ELF-1 (cell line): ENCODE data around the gene NEDD4.
A peak's percentile ranks its signal among the peaks of the same experiment; 100 is the strongest.
"Not testable (repeated sequence)": the region's sequence is repeated elsewhere in the genome, so short reads cannot be mapped to it uniquely, and the experiment has no call there.

Experiments used
- DNase-seq: peaks from one replicate; pipeline ENCODE4 v3.0.0-alpha.2; 2016; ENCODE audit warnings: low read depth, low spot score

Gene NEDD4

DNA sequence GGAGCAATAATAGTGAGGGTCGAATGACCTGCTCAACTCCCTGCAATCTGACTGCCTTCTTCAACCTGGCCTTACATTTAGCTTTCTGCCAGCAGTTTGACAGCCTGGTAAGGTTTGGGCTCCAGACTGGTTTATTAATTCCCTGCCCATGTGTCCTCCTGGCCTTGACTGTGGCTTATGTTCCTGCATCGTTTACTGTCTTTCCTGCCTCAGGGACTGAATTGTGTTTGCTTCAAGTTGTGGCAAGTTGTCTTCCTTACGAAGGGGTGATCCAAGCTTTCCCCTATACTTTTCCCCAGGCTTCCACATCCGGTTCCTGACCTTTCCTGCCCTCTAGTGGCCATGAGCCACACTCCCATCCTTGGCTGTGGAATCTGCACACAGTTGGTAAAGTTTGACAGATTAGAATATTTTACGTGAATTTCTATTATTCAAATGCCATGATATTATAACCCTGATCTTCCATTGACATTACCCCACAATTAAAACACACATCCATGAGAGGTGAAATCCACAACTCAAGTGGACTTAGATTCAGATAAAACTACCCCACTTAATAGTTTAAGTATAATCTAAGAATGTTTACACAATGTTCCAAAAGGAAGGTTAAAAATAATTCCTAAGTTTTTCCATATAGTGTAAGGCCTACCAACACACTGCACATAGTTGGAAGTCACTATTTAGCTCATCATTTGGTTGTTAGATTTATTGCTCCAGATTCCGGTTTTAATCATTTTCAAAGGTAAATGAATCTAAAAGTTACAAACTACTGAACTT, 95.7 kb downstream of the NEDD4 start:
- peak; percentile 70 for DNase-seq

DNA sequence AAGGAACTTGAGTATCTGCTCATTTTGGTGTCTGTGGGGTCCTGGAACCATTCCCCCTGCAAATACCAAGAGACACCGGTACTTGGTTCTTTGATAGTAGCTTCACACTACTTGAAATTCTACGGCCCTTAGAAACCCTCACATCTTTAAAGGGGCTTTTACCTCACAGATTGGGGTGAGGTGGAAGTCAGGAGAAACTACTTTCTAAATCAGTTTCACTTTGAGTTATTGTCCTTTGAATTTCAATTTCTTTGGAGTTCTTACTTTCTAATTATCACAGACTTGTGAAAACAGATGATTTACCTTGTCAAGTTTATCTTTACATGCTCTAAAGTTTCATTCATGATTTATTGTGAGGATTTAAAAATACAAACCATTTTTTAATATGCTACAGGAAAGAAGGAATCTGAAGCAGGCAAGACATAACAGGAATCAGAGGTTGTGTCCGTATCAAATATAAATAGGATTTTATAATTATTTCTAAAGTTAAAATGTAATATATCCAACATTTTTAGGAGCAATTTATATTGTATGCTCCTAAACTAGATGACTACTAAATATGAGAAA, 98.9 kb downstream of the NEDD4 start:
- no peak for DNase-seq

DNA sequence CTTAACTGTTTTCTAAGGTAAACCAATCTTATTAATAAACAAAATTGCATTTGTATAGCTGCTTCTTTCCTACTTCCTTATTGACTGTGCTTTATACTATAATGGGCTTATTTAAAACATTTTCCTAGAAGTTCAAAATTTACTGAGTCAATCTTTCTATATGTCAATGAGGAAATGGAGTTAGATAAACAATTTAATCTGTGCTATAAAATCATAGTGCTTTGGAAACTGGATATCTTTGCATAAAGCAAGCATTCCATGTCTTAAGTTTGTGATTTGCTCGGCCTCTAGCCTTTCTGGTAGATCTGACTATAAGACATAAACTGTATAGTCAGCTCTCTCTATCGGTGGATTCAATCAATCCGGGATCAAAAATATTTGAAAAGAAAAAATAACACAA, 99.6 kb downstream of the NEDD4 start:
- DNase-seq = no peak

DNA sequence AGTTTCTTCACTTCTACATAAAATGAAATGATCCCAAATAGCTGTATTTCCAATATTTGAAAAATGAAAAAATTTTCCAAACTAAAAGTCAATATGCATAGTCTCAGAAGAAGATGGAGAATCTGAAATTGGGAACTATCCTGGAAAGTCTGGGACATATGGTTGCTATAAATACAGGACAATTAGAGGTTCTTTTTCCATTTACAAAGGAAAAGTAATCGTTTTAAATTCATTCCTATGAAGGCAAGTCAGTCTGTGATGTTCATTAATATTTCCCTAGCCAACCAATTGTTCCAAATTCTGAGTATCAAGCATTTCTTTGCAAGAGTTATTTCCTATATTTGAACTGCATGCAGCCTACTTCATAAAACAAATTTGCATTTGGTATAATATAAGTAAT, 102.2 kb downstream of the NEDD4 start:
- no peak for DNase-seq

DNA sequence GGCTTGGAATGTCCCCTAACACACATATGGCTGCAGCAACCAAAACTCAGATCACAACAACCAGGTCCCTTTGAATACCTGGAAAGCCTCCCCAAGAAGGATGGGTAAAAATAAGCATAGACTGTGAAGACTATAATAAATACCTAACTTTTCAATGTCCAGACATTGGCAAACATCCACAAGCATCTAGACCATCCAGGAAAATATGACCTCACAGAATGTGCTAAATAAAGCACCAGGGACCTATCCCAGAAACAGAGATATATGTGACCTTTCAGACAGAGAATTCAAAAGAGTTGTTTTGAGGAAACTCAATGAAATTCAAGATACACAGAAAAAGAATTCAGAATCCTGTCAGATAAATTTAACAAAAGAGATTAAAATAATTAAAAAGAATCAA, 109.2 kb downstream of the NEDD4 start:
- DNase-seq = no peak

DNA sequence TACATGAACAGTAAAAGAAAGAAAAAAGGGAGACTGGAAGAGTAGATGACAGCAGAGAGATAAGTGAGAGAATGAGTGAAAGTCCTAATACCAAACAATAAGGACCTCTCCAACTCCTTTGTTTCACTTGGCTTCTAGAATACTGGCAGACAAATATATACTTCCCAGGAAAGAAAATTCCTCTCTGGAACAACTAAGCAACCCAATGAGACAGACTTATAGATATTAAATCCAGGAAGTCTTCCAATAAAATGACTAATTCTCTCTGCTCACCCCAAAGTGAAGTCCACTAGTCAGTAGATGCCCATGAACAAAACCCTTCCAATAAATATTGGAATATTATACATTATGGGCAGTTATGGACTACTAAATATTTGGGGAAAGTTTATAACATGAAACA, 114.2 kb downstream of the NEDD4 start:
- DNase-seq = no peak

DNA sequence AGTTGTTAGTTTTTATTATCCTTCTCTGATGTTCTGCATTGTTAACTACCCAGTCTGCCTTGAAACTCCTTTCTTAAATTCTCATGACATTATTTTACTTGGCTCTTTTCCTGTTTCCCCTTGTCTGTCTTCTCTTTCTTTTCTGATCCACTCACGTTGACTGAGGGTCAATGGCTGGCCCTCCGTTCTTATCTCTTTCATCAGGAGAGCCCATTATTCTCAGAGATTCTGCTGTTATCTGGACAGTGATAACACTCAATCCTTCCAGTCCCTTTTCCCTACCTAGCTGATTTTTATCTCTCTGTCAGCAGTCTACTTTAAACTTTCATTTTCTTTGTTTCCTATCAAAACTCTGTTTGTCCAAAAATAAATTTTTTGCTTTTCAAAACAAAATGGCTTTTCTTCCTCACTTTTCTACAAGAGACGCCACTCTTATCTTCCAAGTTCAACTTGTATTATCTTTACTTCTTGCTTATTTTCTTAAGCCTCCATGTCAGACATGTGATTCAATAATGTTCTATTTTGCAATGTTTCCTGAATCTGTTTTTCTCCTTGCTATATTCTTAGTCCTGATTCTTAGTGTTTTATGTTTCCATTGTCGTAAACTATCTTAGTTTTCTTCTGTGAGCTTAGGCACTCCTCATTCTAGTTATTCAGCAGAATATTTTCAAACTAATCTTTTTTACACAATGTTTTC, 120.2 kb downstream of the NEDD4 start:
- DNase-seq = peak; percentile 13

DNA sequence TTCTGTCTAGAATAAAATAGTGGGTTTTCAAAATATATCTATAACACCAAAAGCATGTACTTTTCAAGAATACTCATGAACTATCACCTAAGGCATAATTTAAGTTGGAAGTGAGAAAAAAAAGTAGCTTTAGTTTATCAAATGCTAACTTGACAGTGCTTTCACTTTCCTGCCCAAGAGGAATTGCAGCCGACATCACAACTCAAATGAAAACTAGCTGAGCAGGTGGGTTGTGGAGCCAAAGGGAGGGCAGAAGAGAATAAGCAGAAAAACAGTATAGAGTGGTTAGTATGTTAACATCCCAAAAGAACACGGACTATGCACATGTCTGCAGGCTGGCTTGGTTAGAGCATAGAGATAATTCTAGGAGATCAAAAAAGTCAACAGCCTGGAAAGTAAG, 120.9 kb downstream of the NEDD4 start:
- no peak for DNase-seq

DNA sequence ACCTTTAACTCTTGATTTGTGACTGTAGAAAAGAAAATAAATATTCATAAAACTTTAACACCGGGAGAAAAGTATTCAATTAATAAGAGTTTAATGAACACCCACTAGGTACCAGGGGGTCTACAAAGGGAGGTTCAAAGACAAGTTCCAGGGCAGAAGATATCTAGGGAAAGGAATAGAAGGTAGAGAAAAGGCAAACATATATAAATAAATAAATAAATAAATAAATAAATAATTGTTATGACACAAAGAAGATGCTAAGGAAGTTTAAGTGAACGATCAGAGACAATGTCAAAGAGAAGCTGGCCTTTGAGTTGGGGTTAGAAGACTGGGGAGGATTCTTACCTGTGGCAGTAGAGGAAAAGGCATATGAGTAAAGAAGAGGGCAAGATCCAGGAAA, 123.8 kb downstream of the NEDD4 start:
- no peak for DNase-seq

DNA sequence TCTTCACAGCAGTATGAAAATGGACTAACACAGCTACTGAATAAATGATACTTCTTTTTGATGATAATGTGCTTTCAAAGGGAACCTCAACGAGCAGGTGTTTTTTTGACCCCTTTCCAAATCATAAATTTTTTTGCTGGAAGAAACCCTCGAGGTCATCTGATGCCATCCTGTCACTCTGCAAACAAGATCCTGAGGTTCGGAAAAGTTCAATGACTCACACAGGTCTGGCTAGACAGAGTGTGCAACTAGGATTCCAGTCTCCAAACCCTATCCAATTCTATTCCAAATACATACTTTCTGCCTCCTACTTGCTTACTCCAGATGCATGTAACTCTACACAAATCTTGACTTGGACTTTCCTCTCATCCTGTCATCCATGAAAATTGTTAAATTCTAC, 124.7 kb downstream of the NEDD4 start:
- DNase-seq = no peak

DNA sequence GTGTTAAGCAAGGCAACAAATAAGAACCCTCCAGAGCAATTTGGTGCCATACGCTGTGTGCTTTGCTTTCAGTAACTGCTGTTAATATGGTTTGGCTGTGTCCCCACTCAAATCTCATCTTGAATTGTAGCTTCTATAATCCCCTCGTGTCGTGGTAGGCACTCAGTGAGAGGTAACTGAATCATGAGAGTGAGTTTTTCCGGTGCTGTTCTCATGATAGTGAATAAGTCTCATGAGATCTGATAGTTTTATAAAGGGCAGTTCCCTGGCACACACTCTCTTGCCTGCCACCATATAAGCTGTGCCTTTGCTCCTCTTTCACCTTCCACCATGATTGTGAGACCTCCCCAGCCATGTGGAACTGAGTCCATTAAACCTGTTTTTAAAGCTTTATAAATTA, 125.1 kb downstream of the NEDD4 start:
- DNase-seq = not testable (repeated sequence)

DNA sequence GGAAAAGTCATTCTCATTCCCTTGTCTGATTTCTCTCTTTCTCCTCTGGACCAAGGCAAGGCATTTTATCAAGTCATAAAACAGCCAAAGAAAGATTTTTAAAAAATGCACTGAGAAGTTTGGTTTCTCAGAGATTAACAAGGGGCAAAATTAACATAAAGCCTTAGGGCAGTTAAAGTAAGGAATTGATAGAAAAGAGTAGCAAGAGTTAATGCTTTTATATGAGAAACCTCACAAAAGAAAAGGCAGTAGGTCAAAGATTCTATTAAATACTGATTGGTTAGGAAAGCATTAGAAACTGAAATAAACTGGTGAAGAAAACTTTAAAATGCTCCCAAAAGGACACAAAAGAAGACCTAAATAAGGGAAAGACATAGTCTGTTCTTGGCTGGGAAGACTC, 129.5 kb downstream of the NEDD4 start:
- DNase-seq = no peak

DNA sequence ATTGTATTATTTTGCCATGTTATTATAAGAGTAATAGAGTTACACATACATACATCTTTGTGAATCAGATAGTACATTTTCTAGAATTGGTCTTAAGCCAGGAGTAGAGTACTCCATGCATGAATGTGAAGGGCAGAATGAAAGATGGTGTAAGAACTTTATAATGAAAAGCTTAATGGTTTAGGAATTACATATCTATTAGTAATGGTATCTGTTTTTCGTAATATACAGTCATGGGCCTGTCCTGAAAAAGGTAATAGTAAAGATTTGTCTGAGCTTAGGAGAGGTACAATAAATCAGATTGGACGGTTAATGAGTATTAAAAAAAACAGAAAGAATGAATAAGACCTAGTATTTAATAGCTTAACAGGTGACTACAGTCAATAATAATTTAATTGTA, 132.3 kb downstream of the NEDD4 start:
- DNase-seq = no peak

DNA sequence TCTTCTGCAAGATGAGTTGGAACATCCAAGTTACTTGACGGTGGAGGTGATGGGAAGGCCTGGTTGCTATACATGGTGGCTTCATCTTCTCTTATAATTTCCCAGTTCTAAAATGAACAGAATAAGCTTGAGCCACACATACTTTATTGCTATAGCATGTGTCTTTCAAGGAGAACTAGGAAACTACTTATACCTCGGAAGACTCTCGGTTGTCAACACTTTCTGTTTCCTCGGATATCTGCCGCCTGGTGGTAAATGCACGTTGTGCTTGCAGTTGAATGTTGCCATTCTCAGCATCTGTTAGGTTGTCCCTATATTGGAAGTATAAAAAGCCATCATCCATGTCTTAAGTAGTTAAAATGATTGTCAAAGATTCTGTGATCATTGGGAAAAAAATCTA, 132.9 kb downstream of the NEDD4 start:
- no peak for DNase-seq

DNA sequence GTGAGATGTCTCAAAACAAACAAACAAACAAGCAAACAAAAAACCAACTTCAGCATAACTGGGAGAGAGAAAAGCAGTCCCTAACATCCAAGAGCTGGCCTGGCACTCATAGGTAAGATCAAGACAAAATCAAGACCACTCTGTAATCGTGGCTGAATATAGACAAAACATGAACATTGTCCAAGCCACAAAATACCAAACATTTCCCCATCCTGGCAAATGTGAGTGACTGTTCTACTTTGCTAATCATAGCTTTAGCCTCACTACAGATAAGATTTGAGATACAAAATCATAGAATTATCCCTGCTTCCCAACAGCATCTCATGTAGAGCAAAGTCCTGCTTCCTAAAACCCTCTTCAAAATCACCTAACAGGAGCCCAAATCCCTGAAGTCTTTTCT, 133.7 kb downstream of the NEDD4 start:
- DNase-seq = no peak

DNA sequence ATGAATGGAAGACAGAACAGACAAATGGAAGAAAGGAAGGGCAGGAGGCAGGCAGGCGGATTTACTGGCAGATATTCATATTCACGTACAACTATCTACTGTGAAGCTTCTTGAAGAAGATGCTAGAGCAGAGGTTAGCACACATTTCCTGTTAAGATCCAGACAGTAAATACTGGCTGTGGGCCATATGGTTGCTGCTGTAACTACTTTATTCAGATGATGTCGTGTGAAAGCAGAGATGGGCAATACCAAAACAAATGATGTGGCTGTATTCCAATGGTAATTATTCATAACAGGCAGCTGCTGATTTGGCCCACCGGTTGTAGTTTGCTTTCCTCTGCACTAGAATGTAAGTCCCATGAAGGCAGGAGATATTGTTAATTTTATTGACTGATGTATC, 134.8 kb downstream of the NEDD4 start:
- DNase-seq = no peak

DNA sequence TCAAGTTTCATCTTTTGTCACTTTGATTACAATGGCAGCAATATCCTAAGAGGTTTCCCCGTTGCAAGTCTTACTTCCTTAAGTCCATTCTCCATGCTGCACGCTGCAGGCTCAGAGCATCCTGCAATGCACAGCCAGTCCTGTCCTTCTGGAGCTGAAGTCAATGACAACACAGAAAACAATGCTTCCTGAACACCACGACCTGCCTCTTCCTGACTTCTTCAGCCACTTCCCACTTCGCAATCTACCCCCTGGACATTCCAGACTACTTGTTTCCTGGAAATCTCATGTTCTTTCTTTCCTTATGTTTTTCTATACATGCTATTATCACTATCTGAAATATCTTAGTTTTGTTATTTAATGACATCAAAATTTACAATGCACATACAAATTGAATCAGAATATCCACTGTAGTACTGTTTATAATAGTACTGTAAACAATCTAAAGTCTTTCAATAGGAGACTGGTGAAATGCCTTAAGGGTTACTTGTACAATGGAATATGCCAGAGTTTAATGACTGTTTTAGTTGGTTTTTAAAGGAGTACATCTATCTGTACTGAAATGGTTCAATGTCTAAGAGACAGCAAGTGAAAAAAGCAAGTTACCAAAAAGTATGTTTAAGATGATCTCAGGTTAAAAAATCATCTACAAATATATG, 136.8 kb downstream of the NEDD4 start:
- no peak for DNase-seq

DNA sequence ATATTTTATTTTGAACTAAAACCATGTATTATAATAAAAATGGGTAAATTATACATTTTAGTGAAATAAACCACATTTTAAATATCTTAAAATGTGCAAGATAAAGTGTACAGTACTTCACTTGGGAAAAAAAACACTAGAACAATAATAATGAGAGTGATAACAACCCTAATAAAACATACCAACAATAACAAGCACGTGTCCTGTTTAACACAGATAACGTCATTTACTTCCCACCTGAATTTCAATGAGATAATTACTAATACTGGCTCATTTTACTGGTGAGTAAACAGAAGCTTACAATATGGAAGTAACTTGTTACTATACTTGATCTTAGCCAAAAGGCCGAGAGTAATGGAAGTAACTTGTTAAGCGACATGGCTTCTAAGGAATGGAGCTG, 140.3 kb downstream of the NEDD4 start:
- no peak for DNase-seq

DNA sequence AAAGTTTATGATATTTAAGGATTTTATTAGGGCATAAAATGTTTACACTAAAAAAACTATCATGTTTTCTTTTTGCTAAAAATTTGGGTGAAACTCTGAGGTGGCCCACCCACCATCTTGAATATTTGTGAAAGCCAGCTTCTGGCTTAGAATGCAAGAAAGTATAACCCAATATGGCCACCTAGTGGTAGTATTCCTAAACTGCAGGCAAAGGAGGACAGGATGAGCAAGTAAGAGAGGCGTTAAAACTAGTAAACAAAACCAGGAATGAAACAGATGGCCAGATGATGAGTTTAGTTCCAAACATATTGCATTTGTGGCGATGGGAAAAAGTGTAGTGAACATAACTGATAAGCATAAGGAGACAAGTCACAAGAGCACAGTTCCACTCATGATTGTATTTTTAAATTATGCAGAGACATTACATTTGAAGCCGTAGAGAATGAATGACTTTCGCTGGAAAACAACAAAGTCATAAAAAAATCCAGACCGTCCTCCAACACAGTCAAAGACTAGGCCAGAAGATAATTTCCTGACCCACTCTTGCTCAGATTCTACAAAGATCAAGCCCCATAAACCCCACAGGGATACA, 147.2 kb downstream of the NEDD4 start:
- DNase-seq = peak; percentile 44

DNA sequence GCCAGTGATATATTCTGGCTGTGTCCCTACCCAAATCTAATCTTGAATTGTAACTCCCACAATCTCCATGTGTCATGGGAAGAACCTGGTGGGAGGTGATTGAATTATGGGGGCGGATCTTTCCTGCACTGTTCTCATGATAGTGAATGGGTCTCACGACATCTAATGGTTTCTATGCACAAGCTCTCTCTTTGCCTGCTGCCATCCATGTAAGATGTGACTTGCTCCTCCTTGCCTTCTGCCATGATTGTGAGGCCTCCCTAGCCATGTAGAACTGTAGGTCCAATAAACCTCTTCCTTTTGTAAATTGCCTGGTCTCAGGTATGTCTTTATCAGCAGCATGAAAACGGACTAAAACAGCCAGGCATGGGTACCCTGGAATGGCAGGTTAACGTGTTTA, 150.5 kb downstream of the NEDD4 start:
- not testable (repeated sequence) for DNase-seq

DNA sequence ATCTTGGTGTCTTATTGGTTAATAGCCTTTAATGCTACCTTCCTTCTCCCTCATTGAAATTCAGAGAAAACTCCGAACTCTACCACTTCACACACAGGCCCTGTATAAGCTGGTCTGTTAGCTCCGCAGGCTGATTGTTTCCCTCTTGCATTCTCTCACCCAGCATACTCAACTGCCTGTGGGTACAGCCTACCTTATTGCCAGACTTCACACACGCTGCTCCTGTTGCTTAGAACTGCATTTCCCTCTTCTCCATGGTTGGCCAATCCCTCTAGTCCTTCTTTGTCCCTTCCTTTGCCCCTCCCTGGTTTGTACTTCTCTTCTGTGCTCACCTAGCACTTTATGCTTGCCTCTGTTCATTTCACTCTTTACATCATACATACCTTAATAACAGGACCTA, 157.5 kb downstream of the NEDD4 start:
- no peak for DNase-seq

DNA sequence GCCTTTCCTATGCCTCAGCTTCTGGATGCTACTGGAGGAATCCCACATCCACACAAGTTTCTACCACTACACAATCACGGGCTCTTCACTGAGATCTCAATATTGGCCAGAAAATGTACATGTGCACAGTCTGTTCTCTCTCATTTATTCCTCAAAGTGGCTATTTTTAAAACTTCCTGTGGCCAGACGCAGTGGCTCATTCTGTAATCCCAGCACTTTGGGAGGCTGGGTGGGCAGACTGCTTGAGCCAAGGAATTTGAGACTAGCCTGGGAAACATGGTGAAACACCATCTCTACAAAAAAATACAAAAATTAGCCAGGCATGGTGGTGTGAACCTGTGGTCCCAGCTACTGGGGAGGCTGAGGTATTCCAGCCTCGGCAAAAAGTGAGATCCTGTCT, 159.1 kb downstream of the NEDD4 start:
- DNase-seq = no peak
